ENCODE data around the gene SLC35F3.

SLC35F3 gene

DNA sequence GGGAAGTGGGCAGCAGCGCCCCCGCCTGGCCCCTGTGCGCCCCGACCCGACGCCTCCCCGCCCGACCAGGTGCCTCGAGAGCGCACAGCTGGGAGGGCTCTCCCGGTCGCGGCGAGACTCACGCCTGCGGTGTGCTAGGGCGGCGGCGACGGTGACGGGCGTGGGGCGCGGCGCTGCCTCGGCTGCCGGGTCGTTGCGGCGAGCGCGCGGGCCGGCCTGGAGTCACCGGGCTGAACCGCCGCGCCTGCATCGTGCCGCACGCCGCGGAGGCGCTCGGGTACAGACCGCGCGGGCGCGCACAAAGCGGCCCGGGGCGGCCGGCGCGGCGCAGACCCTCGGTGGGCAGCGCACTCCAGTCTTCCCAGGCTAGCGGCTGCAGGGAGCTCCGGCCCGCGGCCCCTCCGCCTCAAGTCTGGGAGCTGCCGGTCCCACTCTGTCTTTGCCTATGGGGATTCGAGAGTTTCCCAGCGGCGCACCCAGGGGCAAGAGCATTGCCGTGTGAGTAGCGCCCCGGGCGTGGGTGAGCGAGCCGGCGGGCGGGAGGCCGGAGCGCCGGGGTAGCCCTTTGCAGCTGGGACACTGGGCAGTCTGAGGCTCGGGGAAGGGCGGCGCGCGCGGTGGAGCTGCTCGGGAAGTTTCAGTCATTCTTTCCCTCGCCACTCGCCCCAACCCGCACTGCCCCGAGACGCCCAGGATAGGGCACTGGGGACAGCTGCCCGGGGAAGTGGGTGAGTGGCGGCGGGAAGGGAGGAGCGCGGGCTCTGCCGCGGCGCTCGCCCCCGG, at the start of gene SLC35F3:
Gene SLC35F3 (plus strand): TSS at position 44 of the 783 bp plus-strand sequence.
- H3K4me3 ChIP-seq (ENCODE audit: low read depth, low read length): no peak within 1 kb of the TSS
- ChIA-PET POLR2A (no interaction called here), CTCF (no interaction called here)
- TF ChIP-seq, protein P1, sequence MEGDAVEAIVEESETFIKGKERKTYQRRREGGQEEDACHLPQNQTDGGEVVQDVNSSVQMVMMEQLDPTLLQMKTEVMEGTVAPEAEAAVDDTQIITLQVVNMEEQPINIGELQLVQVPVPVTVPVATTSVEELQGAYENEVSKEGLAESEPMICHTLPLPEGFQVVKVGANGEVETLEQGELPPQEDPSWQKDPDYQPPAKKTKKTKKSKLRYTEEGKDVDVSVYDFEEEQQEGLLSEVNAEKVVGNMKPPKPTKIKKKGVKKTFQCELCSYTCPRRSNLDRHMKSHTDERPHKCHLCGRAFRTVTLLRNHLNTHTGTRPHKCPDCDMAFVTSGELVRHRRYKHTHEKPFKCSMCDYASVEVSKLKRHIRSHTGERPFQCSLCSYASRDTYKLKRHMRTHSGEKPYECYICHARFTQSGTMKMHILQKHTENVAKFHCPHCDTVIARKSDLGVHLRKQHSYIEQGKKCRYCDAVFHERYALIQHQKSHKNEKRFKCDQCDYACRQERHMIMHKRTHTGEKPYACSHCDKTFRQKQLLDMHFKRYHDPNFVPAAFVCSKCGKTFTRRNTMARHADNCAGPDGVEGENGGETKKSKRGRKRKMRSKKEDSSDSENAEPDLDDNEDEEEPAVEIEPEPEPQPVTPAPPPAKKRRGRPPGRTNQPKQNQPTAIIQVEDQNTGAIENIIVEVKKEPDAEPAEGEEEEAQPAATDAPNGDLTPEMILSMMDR (IDR thresholded peaks at IDR 0.05; ENCODE audit: insufficient read depth, low read length, missing control alignments): no peak
- DNase-seq (ENCODE audit: low read depth, low spot score): no peak

DNA sequence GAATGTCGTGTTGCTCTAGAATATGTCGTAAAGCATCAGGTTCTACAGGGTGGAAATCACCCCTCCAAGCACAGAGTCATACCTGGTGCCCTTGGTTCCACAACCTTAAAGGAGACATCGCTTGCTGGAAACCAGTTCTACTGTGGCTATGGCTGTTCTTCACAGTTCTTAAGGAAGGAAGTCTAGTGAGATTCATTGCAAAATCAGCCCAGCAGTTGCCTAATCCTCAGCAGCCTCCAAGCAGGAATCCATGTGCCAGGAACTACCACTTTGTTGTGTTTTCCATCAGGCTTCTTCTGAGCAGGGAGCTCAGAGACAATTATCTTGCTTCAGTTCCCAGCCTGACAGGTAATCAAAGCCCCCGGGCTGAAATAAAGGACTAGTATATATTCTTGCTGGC, 45.0 kb upstream of the SLC35F3 start:
- CTCF ChIA-PET: no interaction called here
- POLR2A ChIA-PET: no interaction called here
- DNase-seq (ENCODE audit: low read depth, low spot score): no peak

DNA sequence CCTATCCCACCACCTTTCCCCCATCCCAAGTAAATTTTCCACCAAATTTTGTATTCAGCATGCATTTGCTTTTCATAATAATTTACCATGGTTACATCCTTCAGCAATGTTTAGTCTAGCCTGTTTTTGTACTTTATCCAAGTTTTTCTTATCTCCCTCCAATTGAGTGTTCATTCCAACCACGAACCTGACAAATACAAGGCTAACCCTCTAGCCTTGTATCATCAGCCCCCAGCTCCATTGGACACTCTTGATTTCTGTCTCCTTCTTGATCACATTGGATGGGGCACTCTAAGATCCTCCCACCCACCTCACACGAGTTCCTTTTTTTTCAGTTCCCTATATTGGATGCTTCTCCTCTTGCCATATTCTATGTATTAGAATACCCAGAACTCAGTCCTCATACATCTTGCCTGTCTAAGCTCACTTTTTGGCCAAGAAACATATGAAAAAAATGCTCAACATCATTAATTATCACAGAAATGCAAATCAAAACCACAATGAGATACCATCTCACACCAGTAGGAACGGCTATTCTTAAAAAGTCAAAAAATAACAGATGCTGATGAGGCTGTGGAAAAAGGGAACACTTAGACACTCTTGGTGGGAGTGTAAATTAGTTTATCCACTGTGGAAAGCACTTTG, 40.5 kb upstream of the SLC35F3 start:
- CTCF ChIA-PET: no interaction called here
- DNase-seq (ENCODE audit: low read depth, low spot score): no peak
- POLR2A ChIA-PET: no interaction called here
- TF ChIP-seq, protein P1 (IDR thresholded peaks at IDR 0.05; ENCODE audit: insufficient read depth, low read length, missing control alignments): no peak
- H3K4me3 ChIP-seq (ENCODE audit: low read depth, low read length): no peak overlapping the region

More for the DNA sequence above, 45.0 kb upstream of the SLC35F3 start:
- TF ChIP-seq, protein P1 (IDR thresholded peaks at IDR 0.05; ENCODE audit: insufficient read depth, low read length, missing control alignments): no peak
- H3K4me3 ChIP-seq (ENCODE audit: low read depth, low read length): no peak overlapping the region

DNA sequence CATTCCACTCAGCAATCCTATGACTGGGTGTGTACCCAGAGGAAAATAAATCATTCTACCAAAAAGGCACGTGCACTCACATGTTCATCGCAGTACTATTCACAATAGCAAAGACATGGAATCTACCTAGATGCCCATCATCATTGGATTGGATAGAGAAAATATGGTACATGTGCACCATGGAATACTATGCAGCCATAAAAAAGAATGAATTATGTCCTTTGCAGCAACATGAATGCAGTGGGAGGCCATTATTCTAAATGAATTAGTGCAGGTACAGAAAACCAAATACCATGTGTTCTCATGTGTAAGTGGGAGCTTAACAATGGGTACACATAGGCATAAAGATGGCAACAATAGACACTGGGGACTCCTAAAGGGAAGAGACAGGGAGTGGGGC, 39.9 kb upstream of the SLC35F3 start:
- H3K4me3 ChIP-seq (ENCODE audit: low read depth, low read length): no peak overlapping the region
- CTCF ChIA-PET: no interaction called here
- TF ChIP-seq, protein P1 (IDR thresholded peaks at IDR 0.05; ENCODE audit: insufficient read depth, low read length, missing control alignments): no peak
- DNase-seq (ENCODE audit: low read depth, low spot score): no peak
- POLR2A ChIA-PET: no interaction called here

DNA sequence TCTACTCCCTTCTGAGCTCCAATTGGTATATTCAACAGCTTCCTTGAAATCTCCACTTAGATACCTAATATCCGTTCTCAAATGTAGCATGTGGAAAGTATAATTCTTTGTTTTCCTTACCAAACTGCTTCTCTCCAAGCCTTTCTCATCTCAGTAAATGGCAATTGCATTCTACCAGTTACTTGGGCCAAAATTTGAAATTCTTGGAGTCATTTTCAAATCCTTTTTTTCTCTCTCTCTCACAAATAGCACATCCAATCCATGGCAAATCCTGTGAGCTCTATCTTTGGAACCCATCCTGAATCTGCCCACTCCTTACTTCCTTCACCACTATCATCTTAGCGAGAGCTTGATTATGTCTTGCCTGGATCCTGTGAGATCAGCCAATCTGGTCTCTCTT, 39.3 kb upstream of the SLC35F3 start:
- H3K4me3 ChIP-seq (ENCODE audit: low read depth, low read length): no peak overlapping the region
- TF ChIP-seq, protein P1 (IDR thresholded peaks at IDR 0.05; ENCODE audit: insufficient read depth, low read length, missing control alignments): no peak
- DNase-seq (ENCODE audit: low read depth, low spot score): no peak
- ChIA-PET POLR2A (no interaction called here), CTCF (no interaction called here)

DNA sequence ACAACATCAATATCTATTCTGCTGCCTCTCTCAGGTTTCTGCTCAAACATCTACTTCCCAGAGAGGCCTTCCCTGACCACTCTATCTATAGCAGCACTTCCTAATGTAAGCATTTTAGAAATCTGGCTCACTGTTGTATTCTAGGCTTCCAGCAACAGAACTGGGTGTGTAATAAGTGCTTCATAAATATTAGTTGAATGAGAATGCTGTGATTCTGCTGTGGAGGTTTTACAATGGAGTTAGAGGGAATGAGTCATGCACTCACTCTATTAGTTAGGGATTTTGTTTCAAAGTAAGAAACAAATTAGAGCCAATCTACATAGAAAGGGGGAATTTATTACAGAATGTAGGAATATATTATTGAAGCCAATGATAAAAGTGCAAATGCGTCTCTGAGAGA, 38.6 kb upstream of the SLC35F3 start:
- ChIA-PET POLR2A (no interaction called here), CTCF (no interaction called here)
- TF ChIP-seq, protein P1 (IDR thresholded peaks at IDR 0.05; ENCODE audit: insufficient read depth, low read length, missing control alignments): no peak
- no peak for DNase-seq (ENCODE audit: low read depth, low spot score)
- H3K4me3 ChIP-seq (ENCODE audit: low read depth, low read length): no peak overlapping the region
